NCI-H69 (cell line): ENCODE measurements around the gene CASS4.

ENCODE experiments used
- DNase-seq: peaks from one replicate; lab custom pipeline; 2025; lab: John Stamatoyannopoulos, UW

The CASS4 gene

GRCh38 chr20:56447227-56447626, 35.2 kb downstream of the CASS4 start:
- peak; percentile 55 for DNase-seq

- DNase-seq, result no peak
Observed at GRCh38 chr20:56449459-56449858, 37.4 kb downstream of the CASS4 start.

GRCh38 chr20:56451056-56451765, 39.2 kb downstream of the CASS4 start:
- DNase-seq, result no peak

- no peak for DNase-seq
Observed at GRCh38 chr20:56453352-56453751, 41.3 kb downstream of the CASS4 start.

GRCh38 chr20:56454754-56455153, 42.7 kb downstream of the CASS4 start:
- no peak for DNase-seq

- peak; percentile 33 for DNase-seq
Observed at GRCh38 chr20:56458206-56458821, 46.3 kb downstream of the CASS4 start.

- no peak for DNase-seq
Observed at GRCh38 chr20:56460459-56460858, 48.4 kb downstream of the CASS4 start.

- DNase-seq, result no peak
Observed at GRCh38 chr20:56461576-56461975, 49.5 kb downstream of the CASS4 start.

- no peak for DNase-seq
Observed at GRCh38 chr20:56463428-56463827, 51.4 kb downstream of the CASS4 start.

GRCh38 chr20:56465997-56466396, 53.9 kb downstream of the CASS4 start:
- no peak for DNase-seq

- DNase-seq, result no peak
Observed at GRCh38 chr20:56467968-56468315, 55.9 kb downstream of the CASS4 start.

- peak; percentile 92 for DNase-seq
Observed at GRCh38 chr20:56468316-56469076, 56.4 kb downstream of the CASS4 start, which contains the start of gene RTF2. RTF2 (plus strand) TSS chr20:56468627; CDS start chr20:56468698, 71 bp downstream.

- no peak for DNase-seq
Observed at GRCh38 chr20:56469077-56469449, 57.0 kb downstream of the CASS4 start.

GRCh38 chr20:56483970-56484369, 71.9 kb downstream of the CASS4 start:
- no peak for DNase-seq

- no peak for DNase-seq
Observed at GRCh38 chr20:56487216-56487615, 75.2 kb downstream of the CASS4 start.

GRCh38 chr20:56488566-56488965, 76.5 kb downstream of the CASS4 start:
- no peak for DNase-seq

GRCh38 chr20:56501116-56501515, 89.1 kb downstream of the CASS4 start:
- DNase-seq, result no peak

- DNase-seq, result no peak
Observed at GRCh38 chr20:56503916-56504315, 91.9 kb downstream of the CASS4 start.

GRCh38 chr20:56504373-56505005, 92.4 kb downstream of the CASS4 start:
- no peak for DNase-seq

- no peak for DNase-seq
Observed at GRCh38 chr20:56506103-56506502, 94.0 kb downstream of the CASS4 start.
